ENCODE data around the gene VAT1.
A peak's percentile ranks its signal among the peaks of the same experiment; 100 is the strongest.
"Not testable (repeated sequence)": the region's sequence is repeated elsewhere in the genome, so short reads cannot be mapped to it uniquely, and the experiment has no call there.

Gene VAT1

DNA sequence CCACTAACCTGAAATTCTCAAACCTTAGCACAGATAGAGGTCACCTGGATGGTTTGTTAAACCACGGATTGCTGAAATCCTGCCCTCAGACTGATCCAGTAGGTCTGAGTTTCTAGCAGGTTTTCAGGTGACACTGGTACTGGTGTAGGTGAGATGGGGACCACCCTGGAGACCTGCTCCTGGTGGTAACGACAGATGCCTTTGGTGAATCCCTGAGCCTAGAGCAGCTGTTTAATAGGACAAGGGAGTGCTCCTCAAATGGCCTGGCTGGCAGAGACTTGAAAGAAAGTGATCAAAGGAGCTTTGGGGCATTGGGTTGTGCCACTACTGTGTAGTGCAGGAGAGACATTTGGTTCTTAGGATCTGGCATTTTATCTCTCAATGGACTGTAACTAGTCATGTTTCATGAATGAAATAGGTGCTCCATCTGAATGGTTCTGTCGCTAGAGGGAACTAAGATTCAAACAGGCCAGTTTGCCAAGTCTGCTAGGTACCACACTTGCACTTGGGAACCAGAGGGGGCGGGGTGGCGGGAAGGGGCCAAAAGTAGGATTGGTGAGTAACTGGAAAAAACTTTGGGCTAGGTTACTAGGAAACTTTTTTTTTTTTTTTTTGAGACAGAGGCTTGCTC is 18.5 kb downstream of the VAT1 start:
- DNase-seq = no peak

DNA sequence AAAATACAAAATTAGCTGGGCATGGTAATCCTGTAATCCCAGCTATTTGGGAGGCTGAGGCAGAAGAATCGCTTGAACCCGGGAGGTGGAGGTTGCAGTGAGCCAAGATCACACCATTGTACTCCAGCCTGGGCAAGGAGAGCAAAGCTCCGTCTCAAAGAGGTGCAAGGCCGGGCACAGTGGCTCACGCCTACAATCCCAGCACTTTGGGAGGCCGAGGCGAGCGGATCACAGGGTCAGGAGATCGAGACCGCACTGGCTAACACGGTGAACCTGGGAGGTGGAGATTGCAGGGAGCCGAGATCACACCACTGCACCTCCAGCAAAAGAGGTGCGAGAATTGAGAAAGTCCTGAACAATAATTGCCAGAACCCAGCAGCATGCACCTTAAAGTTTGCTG is 21.3 kb downstream of the VAT1 start:
- not testable (repeated sequence) for DNase-seq

DNA sequence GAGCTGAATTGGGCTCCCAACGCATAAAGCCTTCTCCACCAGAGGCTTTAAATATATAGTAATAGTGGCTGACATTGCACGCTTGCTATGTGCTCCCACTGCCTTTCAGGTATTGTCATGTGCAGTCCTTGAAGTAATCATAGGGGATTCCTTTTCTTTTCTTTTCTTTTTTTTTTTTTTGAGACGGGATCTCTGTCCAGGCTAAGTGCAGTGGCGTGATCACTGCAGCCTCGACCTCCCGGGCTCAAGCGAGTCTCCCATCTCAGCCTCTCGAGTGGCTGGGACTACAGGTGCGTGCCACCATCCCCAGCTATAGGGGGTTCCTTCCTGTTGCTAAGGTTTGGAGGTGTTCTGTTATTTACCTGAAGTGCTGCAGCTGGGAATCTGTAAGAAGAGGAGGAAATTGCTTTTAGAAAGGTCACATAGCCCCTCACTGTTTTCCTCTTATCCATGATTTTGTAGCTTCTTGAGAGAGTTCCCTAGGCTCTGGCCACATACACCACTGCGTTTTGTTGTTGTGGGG is 23.1 kb downstream of the VAT1 start:
- DNase-seq = no peak

DNA sequence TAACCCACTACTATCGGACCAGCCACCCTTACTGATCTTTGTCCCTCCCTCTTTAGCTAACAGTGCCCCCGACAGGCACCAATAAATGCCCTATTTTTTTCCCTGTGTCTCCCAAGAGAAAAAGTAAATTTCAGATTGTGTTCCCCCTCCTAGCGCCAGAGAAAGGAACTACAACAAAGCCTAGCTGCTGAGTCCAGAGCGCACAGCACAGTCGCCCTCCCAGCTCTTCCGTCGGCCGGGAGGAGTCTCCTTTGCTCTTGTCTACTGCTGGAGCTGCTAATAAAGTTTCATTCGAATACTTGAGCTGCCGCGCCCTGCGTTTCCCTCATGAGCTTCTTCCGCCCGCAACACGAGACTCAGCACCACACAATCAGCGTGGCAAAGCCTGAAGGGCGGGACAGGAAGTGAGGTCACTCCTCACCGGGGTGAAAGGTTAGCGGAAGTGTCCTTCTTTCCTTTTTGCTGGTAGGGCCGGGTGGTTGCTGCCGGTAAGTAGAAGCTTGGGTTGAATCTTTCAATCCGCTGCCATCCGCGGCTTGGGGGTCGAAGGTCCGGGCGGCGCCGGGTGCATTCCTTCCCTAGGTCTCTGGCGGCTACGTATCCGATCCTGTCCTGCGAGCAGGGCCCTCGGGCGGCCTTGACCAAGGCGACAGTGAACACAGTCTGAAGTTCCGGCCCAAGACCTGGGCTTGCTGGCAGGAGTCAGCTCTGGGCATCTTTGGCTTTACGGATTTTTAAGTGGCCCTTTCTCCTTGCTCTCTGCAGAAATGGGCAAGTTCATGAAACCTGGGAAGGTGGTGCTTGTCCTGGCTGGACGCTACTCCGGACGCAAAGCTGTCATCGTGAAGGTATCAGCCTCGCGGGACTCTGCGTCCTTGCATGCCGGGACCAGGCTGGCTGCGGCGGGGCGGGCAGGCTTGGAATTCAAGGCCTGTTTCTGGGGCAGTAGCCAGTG is 23.9 kb downstream of the VAT1 start, which contains the start of gene RPL27:
Gene RPL27 (plus strand): TSS at position 436 of the 955 bp plus-strand sequence. CDS start 332 bp downstream, at position 768.
- peak; percentile 99 for DNase-seq

DNA sequence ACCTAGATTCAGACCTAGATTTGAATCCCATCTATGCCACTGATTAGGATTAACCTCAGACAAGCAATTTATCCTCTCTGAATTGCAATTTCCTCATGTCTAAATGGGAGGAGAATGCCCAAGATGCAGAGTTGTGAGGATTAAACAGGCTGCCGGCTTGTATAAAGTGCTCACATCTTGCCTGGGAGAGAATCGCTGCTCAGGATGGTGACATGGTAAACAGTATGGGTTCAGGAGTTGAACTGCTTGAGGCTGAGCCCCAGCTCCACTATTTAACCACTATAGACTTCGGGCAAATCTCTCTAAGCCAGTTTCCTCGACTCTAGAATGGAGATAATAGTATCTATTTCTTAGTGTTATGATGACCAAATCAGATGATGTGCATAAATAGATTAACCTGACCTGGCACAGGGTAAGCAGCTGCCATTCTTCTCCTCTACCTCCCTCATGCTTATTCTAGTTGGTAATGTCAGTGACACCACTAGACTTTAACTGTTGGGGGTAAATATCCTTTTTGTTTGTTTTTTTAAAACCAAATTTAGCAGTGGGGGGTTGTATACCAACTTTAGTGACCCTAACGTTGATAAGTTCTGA is 24.7 kb downstream of the VAT1 start:
- no peak for DNase-seq

DNA sequence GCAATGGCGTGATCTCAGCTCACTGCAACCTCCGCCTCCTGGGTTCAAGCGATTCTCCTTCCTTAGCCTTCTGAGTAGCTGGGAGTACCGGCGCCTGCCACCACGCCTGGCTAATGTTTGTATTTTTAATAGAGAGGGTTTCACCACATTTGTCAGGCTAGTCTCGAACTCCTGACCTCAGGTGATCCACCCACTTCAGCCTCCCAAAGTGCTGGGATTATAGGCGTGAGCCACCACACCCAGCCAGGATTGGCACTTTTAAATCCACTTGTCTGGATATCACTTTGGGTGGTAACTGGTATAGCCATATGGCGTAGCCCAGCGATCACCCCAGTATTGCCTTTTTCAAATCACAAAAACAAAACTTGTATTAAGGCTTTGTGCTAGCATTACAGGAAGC is 28.3 kb downstream of the VAT1 start:
- DNase-seq = not testable (repeated sequence)

DNA sequence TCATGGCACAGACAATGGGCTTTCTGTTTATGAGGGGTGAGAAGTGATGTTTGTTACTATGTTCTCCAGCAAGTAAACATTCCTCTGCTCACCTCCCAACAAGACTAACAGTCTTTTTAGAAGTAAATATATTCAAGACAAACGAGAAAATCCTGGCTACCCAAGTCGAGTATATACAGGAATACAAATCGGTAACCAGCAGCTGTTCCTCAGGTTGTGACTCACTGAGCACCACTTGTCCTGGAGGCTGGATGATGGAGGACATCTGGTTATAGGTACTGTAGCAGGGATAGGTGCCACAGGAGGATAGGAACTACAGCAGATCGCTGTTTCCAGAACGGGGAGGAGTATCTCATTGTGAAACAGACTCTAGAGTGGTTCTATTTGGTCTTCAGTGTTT is 29.3 kb downstream of the VAT1 start:
- no peak for DNase-seq

DNA sequence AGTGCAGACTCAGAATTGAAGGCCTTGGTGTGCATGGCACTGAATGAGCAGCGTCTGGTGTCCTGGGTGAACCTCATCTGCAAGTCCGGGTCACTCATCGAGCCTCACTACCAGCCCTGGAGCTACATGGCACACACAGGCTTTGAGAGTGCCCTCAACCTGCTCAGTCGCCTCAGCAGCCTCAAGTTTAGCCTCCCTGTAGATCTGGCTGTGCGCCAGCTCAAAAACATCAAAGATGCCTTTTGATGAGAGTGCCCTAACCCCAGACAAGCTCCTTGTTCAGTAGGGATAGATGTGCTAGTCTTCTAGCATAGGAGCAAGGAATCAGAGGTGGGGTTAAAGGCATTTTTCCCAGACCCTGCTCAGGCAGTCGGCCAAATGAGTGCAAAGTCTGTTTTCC is 30.7 kb downstream of the VAT1 start:
- no peak for DNase-seq

DNA sequence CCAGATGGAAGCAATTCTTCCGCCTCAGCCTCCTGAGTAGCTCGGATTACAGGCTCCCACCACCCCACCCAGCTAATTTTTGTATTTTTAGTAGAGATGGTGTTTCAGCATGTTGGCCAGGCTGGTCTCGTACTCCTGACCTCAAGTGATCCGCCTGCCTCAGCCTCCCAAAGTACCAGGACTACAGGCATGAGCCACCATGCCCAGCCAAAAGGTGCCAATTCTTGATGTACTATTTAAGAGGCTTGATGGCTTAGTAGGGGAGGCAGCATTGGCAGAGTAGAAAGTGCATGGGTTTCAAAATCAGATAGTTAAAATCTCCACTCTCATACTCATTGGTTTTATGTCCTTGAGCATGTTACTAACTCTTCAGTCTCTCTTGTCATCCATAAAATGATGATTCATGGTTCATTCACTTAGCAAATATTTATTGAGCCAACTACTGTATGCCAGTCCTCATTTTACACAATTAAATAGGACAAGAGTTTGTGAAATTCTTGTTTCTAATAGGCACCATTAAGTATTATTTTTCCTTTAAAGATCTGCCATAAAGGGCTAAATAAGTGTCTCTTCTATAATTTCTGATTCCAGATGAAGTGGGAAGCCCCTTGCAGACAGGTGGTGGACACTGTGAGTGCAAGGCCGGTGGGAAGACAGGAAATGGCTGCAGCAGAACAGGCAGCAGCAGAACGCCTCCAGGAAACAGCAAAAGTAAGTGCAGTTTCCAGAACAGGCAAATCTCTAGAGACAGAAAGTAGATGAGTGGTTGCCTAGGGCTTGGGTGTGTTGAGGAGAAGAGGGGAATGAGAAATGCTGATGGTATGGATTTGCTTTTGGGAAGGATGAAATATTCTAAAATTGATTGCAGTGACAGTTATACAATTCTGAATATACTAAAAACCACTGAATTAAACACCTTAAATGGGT is 32.2 kb downstream of the VAT1 start:
- DNase-seq = no peak

DNA sequence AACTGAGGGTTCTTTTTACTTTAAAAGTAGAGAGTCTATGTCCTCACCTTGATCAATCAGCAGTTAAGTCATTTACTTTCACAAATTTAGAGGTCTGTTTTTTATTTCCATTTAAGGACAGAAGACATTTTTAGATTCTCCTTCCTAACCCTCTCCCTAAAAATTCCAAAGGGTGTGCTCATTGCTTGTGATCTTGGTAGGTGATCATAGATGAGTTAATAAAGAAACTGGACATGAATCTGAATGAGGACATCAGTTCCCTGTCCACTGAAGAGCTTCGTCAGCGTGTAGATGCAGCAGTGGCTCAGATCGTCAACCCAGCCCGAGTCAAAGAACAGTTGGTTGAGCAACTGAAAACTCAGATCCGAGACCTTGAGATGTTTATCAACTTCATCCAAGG is 33.0 kb downstream of the VAT1 start:
- no peak for DNase-seq

DNA sequence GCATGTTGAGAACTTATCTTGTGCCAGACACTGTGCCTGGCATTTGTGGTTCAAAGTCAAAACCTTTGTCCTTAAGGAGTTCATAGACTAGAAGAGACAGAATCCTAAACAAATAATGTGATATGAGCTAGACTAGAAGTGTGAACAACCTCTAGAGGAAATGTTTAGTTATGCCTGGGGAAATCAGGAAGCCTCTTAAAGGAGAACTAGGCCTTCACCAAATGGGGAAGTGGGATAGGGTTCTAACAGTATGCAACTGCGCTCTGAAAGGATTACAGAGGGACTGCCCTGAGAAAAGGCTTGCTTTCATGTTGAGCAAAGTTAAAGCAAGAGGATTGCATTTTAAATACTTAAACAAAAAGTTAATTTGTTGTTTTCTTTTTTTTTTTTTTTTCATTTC is 37.0 kb downstream of the VAT1 start:
- DNase-seq = no peak

DNA sequence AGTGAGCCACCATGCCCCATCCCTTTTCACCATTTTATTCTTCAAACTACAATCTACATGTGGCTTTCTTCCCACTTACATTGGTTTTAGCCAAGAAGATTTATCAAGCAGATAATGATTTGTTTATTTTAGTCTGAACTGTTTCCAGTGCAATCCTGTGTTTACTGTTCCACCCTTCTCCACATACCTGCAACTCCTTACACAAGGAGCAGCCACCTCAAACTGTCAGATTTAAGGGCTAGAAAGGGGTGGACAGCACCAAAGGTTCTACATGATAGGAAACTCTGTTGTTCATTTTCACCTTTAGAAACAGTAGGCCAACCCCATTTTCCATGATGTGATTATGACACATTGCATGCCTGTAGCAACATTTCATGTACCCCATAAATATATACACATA is 39.9 kb downstream of the VAT1 start:
- DNase-seq = no peak

DNA sequence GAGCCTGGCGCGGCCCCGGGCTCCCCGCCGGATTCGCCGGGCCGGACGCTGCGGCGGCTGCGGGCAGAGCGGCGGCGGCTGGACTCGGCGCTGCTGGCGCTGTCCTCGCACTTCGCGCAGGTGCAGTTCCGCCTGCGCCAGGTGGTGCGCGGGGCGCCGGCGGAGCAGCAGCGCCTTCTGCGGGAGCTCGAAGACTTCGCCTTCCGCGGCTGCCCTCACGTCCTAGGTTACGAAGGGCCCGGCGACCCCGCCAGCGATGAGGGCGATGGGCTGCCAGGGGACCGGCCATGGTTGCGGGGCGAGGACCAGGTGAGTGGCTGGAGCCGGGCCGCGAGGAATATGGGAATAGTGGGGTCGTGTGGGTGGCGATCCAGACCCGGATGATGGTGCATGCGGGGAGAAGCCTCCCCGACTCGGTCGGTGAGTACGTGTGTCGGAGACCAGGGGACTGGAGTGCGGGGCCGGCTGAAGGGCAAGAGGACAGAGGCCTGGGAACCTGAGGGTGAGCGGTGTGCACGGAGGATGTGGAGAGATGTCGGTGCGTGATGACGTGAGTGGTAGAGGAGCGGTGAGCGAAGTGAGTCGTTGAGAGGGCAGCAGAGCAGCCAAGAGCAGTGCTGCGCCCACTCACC is 41.3 kb downstream of the VAT1 start:
- peak; percentile 71 for DNase-seq

DNA sequence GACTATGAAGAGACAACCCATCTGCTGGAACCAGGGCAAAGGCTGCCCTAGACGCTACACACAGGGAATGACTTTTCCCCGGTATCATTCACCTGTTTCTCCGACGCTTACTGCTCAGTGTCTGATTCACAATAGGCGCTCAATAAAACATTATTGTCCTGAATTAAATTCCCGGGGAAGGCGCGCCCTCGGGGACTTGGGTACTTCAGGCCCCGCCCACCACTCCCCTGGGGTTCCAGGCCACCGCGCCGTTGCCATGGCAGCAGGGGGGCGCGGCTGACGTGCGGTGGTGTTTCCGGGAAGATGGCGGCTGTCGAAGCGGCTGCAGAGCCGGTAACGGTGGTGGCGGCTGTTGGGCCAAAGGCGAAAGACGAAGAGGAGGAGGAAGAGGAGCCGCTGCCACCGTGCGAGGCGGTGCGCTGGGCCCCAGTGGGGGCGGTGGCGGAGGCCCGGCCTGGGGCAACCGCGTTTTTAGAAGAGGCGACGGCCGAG is 41.9 kb downstream of the VAT1 start, which contains the start of gene RUNDC1:
Gene RUNDC1 (plus strand): TSS at position 292 of the 492 bp plus-strand sequence. CDS start 12 bp downstream, at position 304.
- DNase-seq = peak; percentile 93

DNA sequence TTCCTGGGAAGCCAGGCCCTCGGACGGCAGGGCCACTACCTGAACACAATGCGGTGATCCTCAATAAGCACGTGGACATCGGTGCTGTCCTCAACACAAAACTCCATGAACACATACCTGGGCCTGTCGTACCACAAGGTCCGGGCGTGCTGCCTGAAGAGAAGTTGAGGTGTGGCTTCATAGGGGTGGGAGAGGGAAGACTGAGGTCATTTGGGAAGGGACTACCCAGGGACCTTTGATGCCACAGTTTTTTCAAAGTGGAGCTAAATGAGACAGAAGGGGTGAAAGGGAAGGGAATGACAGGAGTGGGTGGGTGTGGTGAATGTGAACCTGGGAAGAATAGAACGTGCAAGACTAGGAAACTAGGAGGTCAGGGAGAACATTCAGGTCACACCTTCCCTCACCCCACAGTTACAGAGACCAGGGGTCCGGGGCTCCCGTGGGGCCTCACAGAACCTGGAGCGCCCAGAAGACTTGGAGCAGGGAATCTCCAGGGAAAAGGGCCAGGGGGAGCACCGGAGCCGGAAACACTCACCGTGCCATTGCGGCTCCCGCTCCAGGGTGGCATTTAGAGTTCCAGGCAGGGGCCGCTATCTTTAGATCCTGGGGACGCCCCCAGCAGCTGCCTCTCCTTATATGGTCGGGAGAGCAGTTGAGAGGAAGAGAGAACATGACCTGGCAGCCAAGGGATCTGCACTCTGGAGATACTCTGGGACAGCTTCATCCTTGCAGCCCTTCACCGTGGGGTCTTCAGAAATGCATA is 42.5 kb downstream of the VAT1 start, which contains the start of gene PTGES3L:
Gene PTGES3L (minus strand): TSS at position 570 of the 763 bp plus-strand sequence. CDS start 27 bp downstream, at position 543.
- peak; percentile 25 for DNase-seq

DNA sequence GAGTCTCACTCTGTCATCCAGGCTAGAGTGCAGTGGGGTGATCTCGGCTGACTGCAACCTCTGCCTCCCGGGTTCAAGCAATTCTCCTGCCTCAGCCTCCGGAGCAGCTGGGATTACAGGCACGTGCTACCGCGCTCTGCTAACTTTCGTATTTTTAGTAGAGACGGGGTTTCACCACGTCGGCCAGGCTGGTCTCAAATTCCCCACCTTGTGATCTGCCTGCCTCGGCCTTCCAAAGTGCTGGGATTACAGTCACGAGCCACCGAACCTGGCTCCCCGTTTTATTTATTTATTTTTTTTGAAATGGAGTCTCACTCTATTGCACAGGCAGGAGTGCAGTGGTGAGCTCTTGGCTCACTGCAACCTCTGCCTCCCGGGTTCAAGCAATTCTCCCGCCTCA is 46.5 kb downstream of the VAT1 start:
- DNase-seq = not testable (repeated sequence)

DNA sequence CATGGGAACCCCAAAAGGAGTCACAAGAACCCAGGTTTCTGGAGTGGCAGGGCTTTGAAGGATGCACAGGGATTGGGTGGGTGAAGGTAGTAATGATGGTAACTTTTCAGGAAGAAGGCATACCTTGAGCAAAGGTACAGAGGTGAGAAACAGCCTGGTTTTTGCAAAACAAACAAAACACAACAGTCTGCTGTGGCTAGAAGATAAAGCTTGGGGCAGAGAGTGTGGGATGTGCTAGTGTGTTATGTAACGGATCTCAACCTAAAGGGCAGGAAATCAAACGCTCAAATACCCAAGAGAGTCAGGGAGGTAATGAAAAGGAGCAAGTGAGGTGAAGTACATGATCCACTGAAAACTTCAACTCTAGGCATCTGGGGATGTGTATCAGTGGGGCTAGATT is 46.9 kb downstream of the VAT1 start:
- no peak for DNase-seq

DNA sequence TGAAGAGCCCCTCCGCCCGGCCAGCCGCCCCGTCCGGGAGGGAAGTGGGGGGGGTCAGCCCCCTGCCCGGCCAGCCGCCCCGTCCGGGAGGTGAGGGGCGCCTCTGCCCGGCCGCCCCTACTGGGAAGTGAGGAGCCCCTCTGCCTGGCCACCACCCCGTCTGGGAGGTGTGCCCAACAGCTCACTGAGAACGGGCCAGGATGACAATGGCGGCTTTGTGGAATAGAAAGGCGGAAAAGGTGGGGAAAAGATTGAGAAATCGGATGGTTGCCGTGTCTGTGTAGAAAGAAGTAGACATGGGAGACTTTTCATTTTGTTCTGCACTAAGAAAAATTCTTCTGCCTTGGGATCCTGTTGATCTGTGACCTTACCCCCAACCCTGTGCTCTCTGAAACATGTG is 48.9 kb downstream of the VAT1 start:
- DNase-seq = not testable (repeated sequence)

DNA sequence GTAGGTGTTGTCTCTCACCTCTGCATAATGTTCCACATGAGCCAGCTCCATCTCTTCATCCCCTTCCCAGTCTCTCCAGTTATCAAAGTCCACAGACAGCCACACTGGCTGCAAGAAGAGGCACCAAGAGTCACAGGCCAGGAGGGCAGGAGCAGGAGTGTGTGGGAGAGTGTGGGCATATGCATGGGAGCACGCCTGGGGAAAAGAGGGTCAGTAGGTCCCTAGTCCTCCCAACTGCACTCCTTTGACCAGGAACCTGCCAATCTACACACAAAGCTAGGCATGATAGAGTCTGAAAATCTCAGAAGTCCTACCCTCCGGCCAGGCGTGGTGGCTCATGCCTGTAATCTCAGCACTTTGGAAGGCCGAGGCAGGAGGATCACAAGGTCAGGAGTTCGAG is 50.6 kb downstream of the VAT1 start:
- DNase-seq = no peak

DNA sequence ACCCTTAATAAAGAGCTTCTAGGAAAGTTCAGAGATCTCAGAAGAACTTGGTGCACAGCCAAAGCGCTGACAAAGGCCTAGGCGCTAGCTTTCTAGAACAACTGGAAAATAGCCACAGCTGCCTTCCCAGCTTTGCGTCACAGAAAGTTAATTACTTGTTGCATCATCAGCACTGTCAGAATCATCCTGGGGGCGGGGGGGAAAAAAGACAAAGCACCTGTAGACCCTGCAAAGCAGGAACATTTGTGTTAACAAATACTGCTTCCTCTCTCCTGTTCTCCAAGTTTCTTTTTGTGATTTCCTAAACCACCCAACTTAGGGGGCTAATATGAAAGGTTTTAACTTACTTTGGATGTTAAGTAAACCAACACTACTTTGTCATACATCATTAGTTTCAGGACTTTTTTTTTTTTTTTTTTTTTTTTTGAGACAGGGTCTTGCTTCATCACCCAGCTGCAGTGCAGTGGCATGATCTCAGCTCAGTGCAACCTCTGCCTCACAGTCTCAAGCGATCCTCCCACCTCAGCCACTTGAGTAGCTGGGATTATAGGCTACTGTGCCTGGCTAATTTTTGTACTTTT is 53.1 kb downstream of the VAT1 start:
- DNase-seq = no peak

Data from activated naive CD4-positive, alpha-beta T cell treated with Interleukin-2 at 50 U/mL for 16 hours (primary cell).